IPS-20b (cell line): Measurements from ENCODE around the gene ARHGEF7.

Experiments
- H3K27ac ChIP-seq: one replicate; pipeline ENCODE4 v1.5.1; 2013; ENCODE audit warnings: low read length
- H3K27me3 ChIP-seq: 2 replicates; pipeline ENCODE4 v1.6.1; 2013; ENCODE audit warnings: mild to moderate bottlenecking, low read length, inconsistent platforms; ENCODE audit not compliant: insufficient read depth
- H3K36me3 ChIP-seq: 2 replicates; pipeline ENCODE4 v1.6.1; 2013; ENCODE audit warnings: low read depth, mild to moderate bottlenecking, inconsistent platforms, low read length, moderate library complexity; ENCODE audit not compliant: insufficient read depth
- H3K4me1 ChIP-seq: 2 replicates; pipeline ENCODE4 v1.6.1; 2013; ENCODE audit warnings: mild to moderate bottlenecking, control low read depth, inconsistent platforms, low read length, moderate library complexity; ENCODE audit not compliant: insufficient read depth
- H3K4me3 ChIP-seq: 2 replicates; pipeline ENCODE4 v1.5.1; 2013; ENCODE audit warnings: mild to moderate bottlenecking, low read length, inconsistent platforms
- H3K9ac ChIP-seq: 2 replicates; pipeline ENCODE4 v1.6.1; 2013; ENCODE audit warnings: low read depth, mild to moderate bottlenecking, inconsistent platforms, low read length, moderate library complexity
- H3K9me3 ChIP-seq: 2 replicates; pipeline ENCODE4 v1.6.1; 2013; ENCODE audit warnings: mild to moderate bottlenecking, low read depth, low read length, inconsistent platforms; ENCODE audit not compliant: insufficient read depth

The ARHGEF7 gene

DNA sequence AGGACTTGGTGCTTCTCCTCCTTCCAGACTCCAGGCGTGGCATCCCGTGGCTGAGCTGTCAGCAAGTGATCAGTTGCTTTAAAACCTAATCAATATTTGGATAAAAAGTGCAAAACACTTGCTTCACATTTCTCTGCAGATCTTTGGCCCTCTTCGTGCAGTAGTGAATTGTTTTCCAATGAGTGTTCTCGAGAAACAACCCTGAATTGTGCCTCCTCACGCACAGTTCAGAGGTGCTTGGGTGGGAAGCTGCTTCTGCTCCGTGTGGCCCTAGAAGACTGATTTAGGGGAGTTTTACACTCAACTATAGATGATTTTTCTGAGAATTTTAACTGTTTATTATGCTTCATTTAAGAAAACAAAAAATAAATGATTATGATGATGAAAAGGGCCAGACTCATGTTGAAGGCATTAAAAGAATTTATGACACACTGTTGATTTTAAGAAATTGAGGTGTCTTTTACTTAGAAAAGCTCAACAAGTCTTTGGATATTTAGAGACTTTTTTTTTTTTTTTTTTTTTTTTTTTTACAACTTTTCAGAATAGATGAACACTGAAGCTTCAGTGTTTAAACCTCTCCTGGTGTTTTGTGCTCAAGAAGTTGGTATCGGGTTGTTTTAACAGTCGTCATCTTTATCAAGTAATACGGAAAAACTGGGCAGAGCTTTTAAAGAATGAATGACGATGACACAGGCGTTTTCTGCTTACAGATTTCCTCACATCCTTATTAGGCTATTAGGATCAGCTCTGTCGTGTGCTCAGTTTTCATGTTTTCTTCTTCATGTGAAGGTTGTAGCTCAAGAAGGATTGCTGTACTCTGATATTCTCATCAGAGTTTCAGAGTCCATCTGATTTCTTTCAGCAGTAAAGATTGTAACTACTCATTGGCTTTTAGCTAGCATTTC is 165.8 kb downstream of the ARHGEF7 start:
- Histone ChIP-seq H3K9me3 (no peaks in the 10 kb centered on the region), H3K27me3 (no peaks in the 10 kb centered on the region), H3K4me1 (no peaks in the 10 kb centered on the region), H3K4me3 (no peak overlapping the region), H3K9ac (no peak overlapping the region), H3K27ac (no peak overlapping the region), H3K36me3 (peaks cover 93% of the 10 kb centered on the region)

- H3K27ac ChIP-seq = no peak overlapping the region
- H3K9me3 ChIP-seq = no peaks in the 10 kb centered on the region
- no peak overlapping the region for H3K9ac ChIP-seq
- no peaks in the 10 kb centered on the region for H3K27me3 ChIP-seq
- H3K4me1 ChIP-seq = no peaks in the 10 kb centered on the region
- no peak overlapping the region for H3K4me3 ChIP-seq
- peaks cover 93% of the 10 kb centered on the region for H3K36me3 ChIP-seq
Measured at GRCh38 chr13:111281751-111282311, 166.7 kb downstream of the ARHGEF7 start.

DNA sequence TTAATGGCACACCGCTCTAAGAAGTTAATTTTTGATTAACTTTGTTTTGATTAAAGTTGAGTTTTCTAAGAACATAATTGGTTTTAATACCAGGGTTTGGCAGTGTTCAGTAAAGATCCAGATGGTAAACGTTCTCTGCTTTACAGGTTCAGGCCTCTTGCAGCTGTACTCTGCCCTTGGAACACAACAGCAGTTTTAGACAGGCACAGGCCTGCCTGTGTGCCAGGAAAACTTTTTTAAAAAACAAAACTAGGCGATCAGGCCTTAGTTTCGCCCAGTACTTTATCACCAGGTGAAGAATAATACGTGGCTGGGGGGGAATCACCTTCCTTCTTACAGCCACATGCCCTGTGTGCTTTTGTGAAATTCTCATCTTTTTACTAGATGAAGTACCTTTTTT is 167.3 kb downstream of the ARHGEF7 start:
- no peaks in the 10 kb centered on the region for H3K4me1 ChIP-seq
- H3K36me3 ChIP-seq = peaks cover 93% of the 10 kb centered on the region
- H3K27me3 ChIP-seq = no peaks in the 10 kb centered on the region
- no peaks in the 10 kb centered on the region for H3K9me3 ChIP-seq
- no peak overlapping the region for H3K4me3 ChIP-seq
- H3K27ac ChIP-seq = no peak overlapping the region
- H3K9ac ChIP-seq = no peak overlapping the region

GRCh38 chr13:111282997-111283396 is 167.9 kb downstream of the ARHGEF7 start:
- Histone ChIP-seq H3K4me3 (no peak overlapping the region), H3K27me3 (no peaks in the 10 kb centered on the region), H3K9ac (no peak overlapping the region), H3K27ac (no peak overlapping the region), H3K4me1 (no peaks in the 10 kb centered on the region), H3K36me3 (peaks cover 91% of the 10 kb centered on the region), H3K9me3 (no peaks in the 10 kb centered on the region)

DNA sequence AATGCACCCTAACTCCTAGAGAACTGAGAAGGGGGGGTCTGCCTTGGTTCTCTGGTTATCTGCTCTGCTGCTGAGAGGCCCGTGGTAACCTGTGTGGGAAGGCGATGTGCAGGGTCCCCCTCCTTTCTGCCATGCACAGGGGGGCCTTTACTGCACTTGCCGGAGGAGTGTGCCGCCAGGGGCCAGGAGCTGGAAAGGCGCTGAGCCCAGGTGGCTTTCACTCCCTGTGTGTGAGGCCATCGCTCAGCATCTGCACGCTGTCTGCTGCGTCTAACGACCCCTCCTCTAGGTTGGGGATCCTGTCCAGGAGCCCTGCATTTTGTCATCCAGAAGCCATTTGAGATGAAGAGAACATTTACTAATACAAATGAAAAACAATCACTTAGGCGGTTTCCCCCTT is 168.3 kb downstream of the ARHGEF7 start:
- H3K27me3 ChIP-seq = no peaks in the 10 kb centered on the region
- H3K9ac ChIP-seq = no peak overlapping the region
- no peak overlapping the region for H3K4me3 ChIP-seq
- H3K9me3 ChIP-seq = no peaks in the 10 kb centered on the region
- H3K36me3 ChIP-seq = peaks cover 91% of the 10 kb centered on the region
- H3K4me1 ChIP-seq = no peaks in the 10 kb centered on the region
- H3K27ac ChIP-seq = no peak overlapping the region

DNA sequence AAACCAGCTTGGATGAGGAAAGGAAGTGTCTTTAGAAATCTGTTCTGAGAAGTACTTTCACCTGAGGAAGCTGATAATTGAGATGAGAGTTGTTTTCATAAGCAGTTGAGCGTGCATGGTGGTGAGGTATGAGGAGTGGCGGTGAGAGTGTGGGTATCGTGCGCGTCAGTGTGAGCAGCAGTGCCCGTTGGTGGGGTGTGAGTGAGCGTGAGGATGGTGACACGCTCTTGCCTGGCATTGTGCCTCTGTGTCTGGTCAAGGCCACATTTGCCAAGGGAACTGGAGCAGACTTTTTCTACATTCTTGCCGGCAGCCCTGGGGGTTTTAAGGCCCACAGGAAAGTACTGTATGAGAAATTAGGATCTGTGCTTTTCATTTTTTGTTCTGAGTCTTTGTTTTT is 168.9 kb downstream of the ARHGEF7 start:
- Histone ChIP-seq H3K36me3 (peaks cover 86% of the 10 kb centered on the region), H3K4me1 (no peaks in the 10 kb centered on the region), H3K27me3 (no peaks in the 10 kb centered on the region), H3K9me3 (no peaks in the 10 kb centered on the region), H3K4me3 (no peak overlapping the region), H3K27ac (no peak overlapping the region), H3K9ac (no peak overlapping the region)

DNA sequence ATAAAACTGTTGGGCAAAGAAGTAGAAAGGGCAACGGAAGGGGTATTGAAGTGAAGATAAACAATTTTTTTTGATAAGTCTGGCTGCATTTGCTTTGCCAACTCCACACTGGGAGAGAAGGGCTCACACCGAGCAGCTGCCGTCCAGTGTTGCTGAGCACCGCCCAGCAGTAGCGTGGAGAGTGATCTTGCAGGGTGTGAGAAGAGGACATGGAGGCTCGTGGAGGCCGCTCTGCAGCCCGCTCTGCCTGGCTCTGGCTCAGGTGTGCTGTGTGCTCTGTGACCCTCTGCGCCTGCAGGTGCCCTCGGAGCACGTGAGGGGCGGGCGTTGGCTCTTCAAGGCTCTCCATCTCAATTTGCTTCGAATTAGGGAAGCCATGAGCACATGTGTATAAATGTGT is 169.5 kb downstream of the ARHGEF7 start:
- Histone ChIP-seq H3K4me3 (no peak overlapping the region), H3K36me3 (peaks cover 85% of the 10 kb centered on the region), H3K9me3 (no peaks in the 10 kb centered on the region), H3K27ac (no peak overlapping the region), H3K9ac (no peak overlapping the region), H3K27me3 (no peaks in the 10 kb centered on the region), H3K4me1 (no peaks in the 10 kb centered on the region)

GRCh38 chr13:111286162-111286561 is 171.1 kb downstream of the ARHGEF7 start:
- Histone ChIP-seq H3K4me3 (no peak overlapping the region), H3K27me3 (no peaks in the 10 kb centered on the region), H3K36me3 (peaks cover 88% of the 10 kb centered on the region)

GRCh38 chr13:111286749-111287148 is 171.6 kb downstream of the ARHGEF7 start:
- no peaks in the 10 kb centered on the region for H3K27me3 ChIP-seq
- H3K4me1 ChIP-seq = no peaks in the 10 kb centered on the region
- H3K36me3 ChIP-seq = peaks cover 85% of the 10 kb centered on the region
- H3K9me3 ChIP-seq = no peaks in the 10 kb centered on the region
- H3K4me3 ChIP-seq = no peak overlapping the region
- no peak overlapping the region for H3K27ac ChIP-seq
- H3K9ac ChIP-seq = no peak overlapping the region

More at GRCh38 chr13:111286162-111286561, 171.1 kb downstream of the ARHGEF7 start:
- no peak overlapping the region for H3K27ac ChIP-seq
- H3K9me3 ChIP-seq = no peaks in the 10 kb centered on the region
- no peaks in the 10 kb centered on the region for H3K4me1 ChIP-seq
- H3K9ac ChIP-seq = no peak overlapping the region

DNA sequence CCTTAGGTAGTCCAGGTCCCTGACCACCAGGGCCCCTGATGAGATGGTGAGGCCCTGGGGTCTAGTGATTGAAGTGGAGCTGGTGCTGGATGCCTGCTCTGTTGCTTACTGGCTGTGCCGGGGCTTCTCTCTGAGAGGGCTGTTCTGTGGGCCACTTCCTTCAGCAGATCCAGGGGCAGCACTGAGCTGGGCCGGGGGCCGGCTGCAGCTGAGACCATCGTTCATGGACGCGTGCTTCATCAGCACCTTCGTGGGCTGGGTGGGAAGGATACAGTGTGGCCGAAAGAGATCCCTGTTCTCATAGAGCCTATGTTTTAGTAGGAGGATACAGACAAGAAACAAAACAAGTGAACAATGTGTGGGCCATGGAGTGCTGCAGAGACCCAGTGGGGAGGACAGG is 172.1 kb downstream of the ARHGEF7 start:
- Histone ChIP-seq H3K27me3 (no peaks in the 10 kb centered on the region), H3K27ac (no peak overlapping the region), H3K36me3 (peaks cover 85% of the 10 kb centered on the region), H3K4me1 (no peaks in the 10 kb centered on the region), H3K9me3 (no peaks in the 10 kb centered on the region), H3K9ac (no peak overlapping the region), H3K4me3 (no peak overlapping the region)

DNA sequence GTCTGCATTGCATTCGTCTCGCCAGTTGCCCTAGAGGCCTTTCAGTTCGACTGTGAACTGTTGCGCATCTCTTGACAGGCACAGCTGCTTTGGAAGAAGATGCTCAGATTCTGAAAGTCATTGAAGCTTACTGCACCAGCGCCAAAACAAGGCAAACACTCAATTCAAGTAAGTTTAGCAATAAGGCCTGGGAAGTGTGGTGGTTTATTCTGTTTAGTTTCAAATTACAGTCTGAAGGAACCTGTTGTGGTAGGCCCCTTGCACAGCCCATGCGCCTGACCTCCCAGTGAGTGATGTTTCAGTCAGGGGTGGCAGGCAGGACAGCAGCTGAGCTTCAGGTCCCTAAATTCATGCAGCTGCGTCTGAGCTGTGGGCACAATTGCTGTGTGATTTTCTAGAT is 173.2 kb downstream of the ARHGEF7 start:
- peaks cover 85% of the 10 kb centered on the region for H3K36me3 ChIP-seq
- no peaks in the 10 kb centered on the region for H3K9me3 ChIP-seq
- H3K27me3 ChIP-seq = no peaks in the 10 kb centered on the region
- H3K4me3 ChIP-seq = no peak overlapping the region
- no peaks in the 10 kb centered on the region for H3K4me1 ChIP-seq
- no peak overlapping the region for H3K9ac ChIP-seq
- H3K27ac ChIP-seq = no peak overlapping the region

- no peak overlapping the region for H3K4me3 ChIP-seq
- H3K36me3 ChIP-seq = peaks cover 85% of the 10 kb centered on the region
- H3K27me3 ChIP-seq = no peaks in the 10 kb centered on the region
- H3K9me3 ChIP-seq = no peaks in the 10 kb centered on the region
- H3K9ac ChIP-seq = no peak overlapping the region
- no peak overlapping the region for H3K27ac ChIP-seq
- no peaks in the 10 kb centered on the region for H3K4me1 ChIP-seq
Measured at GRCh38 chr13:111289251-111289650, 174.1 kb downstream of the ARHGEF7 start.
